H1 (cell line): ENCODE measurements around the gene CHPF2.

Experiments
- CHD2 ChIP-seq: IDR thresholded peaks from 2 replicates; pipeline ENCODE4 v1.6.1; 2012; ENCODE audit warnings: low read length, improper control_type of control experiment
- EP300 ChIP-seq, 2 experiments: IDR thresholded peaks; 1 replicate in 1 of 2; 2 replicates in 1 of 2; pipeline ENCODE4 v1.6.1; 2011 to 2012; ENCODE audit warnings: low read depth in 2 of 2, low read length in 2 of 2, mild to moderate bottlenecking in 2 of 2, borderline replicate concordance in 1 of 2, inconsistent platforms in 1 of 2, moderate library complexity in 1 of 2
- HDAC2 ChIP-seq, 2 experiments: fragments of 300-600 bp in 1 of 2; sonication (generic) in 1 of 2; IDR thresholded peaks; 2 replicates each; pipeline ENCODE4 v1.6.1; 2011 to 2012; ENCODE audit warnings: low read depth in 2 of 2, low read length in 2 of 2, mild to moderate bottlenecking in 2 of 2, moderate library complexity in 2 of 2, borderline replicate concordance in 1 of 2, inconsistent platforms in 1 of 2
- POLR2AphosphoS5 ChIP-seq: IDR thresholded peaks from 2 replicates; pipeline ENCODE4 v1.6.1; 2011; ENCODE audit warnings: low read depth, low read length
- SIN3A ChIP-seq, 2 experiments: IDR thresholded peaks in 1 of 2; conservative IDR thresholded peaks in 1 of 2; 2 replicates each; pipeline ENCODE4 v1.6.1; 2011 to 2012; ENCODE audit warnings: low read length in 2 of 2, improper control_type of control experiment in 1 of 2, low read depth in 1 of 2, mild to moderate bottlenecking in 1 of 2
- YY1 ChIP-seq: IDR thresholded peaks from 2 replicates; pipeline ENCODE4 v1.6.1; 2011; ENCODE audit warnings: low read depth, mild to moderate bottlenecking, low read length
- ZNF274 ChIP-seq: IDR thresholded peaks from 2 replicates; pipeline ENCODE4 v1.7.0; 2012; ENCODE audit warnings: low read length, borderline replicate concordance; ENCODE audit errors: extremely low read depth
- TF ChIP-seq, protein P1 (sequence below), 3 experiments: IDR thresholded peaks; 1 replicate in 2 of 3; 2 replicates in 1 of 3; pipeline versions ENCODE4 v1.5.1 to v1.6.1; 2011; ENCODE audit warnings: low read length in 3 of 3, mild to moderate bottlenecking in 3 of 3, inconsistent platforms in 2 of 3, low read depth in 1 of 3, moderate library complexity in 1 of 3; ENCODE audit not compliant: insufficient read depth in 1 of 3; ENCODE audit errors: control extremely low read depth in 1 of 3

DNA sequence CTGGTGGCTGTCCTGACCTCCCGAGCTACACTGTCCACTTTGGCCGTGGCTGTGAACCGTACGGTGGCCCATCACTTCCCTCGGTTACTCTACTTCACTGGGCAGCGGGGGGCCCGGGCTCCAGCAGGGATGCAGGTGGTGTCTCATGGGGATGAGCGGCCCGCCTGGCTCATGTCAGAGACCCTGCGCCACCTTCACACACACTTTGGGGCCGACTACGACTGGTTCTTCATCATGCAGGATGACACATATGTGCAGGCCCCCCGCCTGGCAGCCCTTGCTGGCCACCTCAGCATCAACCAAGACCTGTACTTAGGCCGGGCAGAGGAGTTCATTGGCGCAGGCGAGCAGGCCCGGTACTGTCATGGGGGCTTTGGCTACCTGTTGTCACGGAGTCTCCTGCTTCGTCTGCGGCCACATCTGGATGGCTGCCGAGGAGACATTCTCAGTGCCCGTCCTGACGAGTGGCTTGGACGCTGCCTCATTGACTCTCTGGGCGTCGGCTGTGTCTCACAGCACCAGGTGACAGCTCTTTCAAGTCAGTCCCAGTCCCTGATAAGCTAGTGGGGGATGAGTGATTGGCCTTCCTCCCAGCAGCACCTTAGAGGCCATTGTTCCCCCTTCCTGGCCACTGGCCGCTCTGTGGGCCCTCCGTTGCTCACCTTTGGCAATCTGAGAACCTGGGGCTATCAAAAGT is 3.0 kb downstream of the CHPF2 start:
- TF ChIP-seq, protein P1, sequence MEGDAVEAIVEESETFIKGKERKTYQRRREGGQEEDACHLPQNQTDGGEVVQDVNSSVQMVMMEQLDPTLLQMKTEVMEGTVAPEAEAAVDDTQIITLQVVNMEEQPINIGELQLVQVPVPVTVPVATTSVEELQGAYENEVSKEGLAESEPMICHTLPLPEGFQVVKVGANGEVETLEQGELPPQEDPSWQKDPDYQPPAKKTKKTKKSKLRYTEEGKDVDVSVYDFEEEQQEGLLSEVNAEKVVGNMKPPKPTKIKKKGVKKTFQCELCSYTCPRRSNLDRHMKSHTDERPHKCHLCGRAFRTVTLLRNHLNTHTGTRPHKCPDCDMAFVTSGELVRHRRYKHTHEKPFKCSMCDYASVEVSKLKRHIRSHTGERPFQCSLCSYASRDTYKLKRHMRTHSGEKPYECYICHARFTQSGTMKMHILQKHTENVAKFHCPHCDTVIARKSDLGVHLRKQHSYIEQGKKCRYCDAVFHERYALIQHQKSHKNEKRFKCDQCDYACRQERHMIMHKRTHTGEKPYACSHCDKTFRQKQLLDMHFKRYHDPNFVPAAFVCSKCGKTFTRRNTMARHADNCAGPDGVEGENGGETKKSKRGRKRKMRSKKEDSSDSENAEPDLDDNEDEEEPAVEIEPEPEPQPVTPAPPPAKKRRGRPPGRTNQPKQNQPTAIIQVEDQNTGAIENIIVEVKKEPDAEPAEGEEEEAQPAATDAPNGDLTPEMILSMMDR (IDR thresholded peaks at IDR 0.05; ENCODE audit: control extremely low read depth in 1 of 3, insufficient read depth in 1 of 3, low read depth in 1 of 3, low read length in 3 of 3): no peak
- TF ChIP-seq CHD2 (no peak), YY1 (no peak), SIN3A (conservative IDR thresholded peaks at IDR 0.05 in 1 of 2, IDR thresholded peaks at IDR 0.05 in 1 of 2; ENCODE audit: low read depth in 1 of 2, low read length in 2 of 2) (no peak), EP300 (IDR thresholded peaks at IDR 0.05; ENCODE audit: borderline replicate concordance in 1 of 2, low read depth in 2 of 2, low read length in 2 of 2) (no peak), POLR2AphosphoS5 (no peak), ZNF274 (no peak), HDAC2 (IDR thresholded peaks at IDR 0.05; ENCODE audit: borderline replicate concordance in 1 of 2, low read depth in 2 of 2, low read length in 2 of 2) (no peak)
